ENCODE measurements around the gene ZFP92. TPM values are rescaled to one million over a fixed set of nuclear protein-coding genes. Genes with fewer than 3 reads are reported as not detected.

Gene ZFP92
- total and polyA plus RNA-seq, 10 of the 15 experiments (the other 5 are each of a cell fraction or from before 2014, with no cell fraction given), result 0.02 to 1.6 (median 0.09) TPM; not detected in 2

DNA sequence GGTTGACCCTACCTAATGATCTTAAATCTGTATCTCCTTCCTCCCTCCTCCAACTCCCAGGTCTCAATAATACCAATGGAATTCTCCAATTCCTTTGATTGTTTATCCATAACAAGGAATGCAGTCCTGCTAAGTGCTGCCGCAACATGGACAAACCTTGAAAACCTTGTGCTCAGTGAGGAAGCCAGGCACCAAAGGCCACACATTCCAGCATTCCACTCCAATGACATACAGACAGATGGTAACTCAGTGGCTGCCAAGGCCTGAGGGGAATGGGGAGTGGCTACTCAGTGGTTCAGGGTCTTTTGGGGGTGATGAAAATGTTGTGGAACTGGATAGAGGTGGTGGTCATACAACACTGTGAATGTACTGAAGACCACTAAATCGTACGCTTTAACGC lies 48.7 kb downstream of the ZFP92 start (continued):
- TF ChIP-seq E2F8 (IDR thresholded peaks at IDR 0.05; ENCODE audit: low read depth, partially characterized antibody) (no peak), RBBP5 (conservative IDR thresholded peaks at IDR 0.05) (no peak), SIN3A (IDR thresholded peaks at IDR 0.05; ENCODE audit: low read depth, low read length) (no peak), HSF1 (IDR thresholded peaks at IDR 0.05; ENCODE audit: low read depth, low read length) (no peak)
- TF ChIP-seq, protein P1, sequence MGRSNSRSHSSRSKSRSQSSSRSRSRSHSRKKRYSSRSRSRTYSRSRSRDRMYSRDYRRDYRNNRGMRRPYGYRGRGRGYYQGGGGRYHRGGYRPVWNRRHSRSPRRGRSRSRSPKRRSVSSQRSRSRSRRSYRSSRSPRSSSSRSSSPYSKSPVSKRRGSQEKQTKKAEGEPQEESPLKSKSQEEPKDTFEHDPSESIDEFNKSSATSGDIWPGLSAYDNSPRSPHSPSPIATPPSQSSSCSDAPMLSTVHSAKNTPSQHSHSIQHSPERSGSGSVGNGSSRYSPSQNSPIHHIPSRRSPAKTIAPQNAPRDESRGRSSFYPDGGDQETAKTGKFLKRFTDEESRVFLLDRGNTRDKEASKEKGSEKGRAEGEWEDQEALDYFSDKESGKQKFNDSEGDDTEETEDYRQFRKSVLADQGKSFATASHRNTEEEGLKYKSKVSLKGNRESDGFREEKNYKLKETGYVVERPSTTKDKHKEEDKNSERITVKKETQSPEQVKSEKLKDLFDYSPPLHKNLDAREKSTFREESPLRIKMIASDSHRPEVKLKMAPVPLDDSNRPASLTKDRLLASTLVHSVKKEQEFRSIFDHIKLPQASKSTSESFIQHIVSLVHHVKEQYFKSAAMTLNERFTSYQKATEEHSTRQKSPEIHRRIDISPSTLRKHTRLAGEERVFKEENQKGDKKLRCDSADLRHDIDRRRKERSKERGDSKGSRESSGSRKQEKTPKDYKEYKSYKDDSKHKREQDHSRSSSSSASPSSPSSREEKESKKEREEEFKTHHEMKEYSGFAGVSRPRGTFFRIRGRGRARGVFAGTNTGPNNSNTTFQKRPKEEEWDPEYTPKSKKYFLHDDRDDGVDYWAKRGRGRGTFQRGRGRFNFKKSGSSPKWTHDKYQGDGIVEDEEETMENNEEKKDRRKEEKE (IDR thresholded peaks at IDR 0.05), result no peak
